Stimulated activated CD4-positive, alpha-beta T cell treated with anti-CD3 and anti-CD28 coated beads, TNF-alpha, amount 100 ng/mL, for 24 hours (primary cell): Measurements from ENCODE around the gene CTTNBP2.

Experiments used
- DNase-seq, 3 experiments: peaks; one replicate each; pipeline ENCODE4 v3.0.0-alpha.2; 2020; ENCODE audit warnings: low read depth in 3 of 3

CTTNBP2 gene

GRCh38 chr7:117873310-117874190, at the start of gene CTTNBP2:
Gene CTTNBP2 (minus strand): TSS chr7:117873441. CDS start chr7:117873415, 26 bp downstream.
- DNase-seq: no peak

GRCh38 chr7:117916309-117916708, 43.1 kb upstream of the CTTNBP2 start:
- DNase-seq: no peak

- DNase-seq: no peak
Measured at GRCh38 chr7:117912421-117912820, 39.2 kb upstream of the CTTNBP2 start.

GRCh38 chr7:117908031-117908795, 35.0 kb upstream of the CTTNBP2 start:
- DNase-seq: no peak

- no peak for DNase-seq
Measured at GRCh38 chr7:117907049-117907640, 33.9 kb upstream of the CTTNBP2 start.

GRCh38 chr7:117902314-117902889, 29.2 kb upstream of the CTTNBP2 start:
- no peak for DNase-seq

GRCh38 chr7:117901089-117901797, 28.0 kb upstream of the CTTNBP2 start:
- no peak for DNase-seq

- DNase-seq: no peak
Measured at GRCh38 chr7:117896339-117896738, 23.1 kb upstream of the CTTNBP2 start.

GRCh38 chr7:117895276-117895675, 22.0 kb upstream of the CTTNBP2 start:
- DNase-seq: no peak

GRCh38 chr7:117894037-117894436, 20.8 kb upstream of the CTTNBP2 start:
- DNase-seq: no peak

GRCh38 chr7:117892821-117893220, 19.6 kb upstream of the CTTNBP2 start:
- DNase-seq: no peak

- no peak for DNase-seq
Measured at GRCh38 chr7:117889611-117890010, 16.4 kb upstream of the CTTNBP2 start.

GRCh38 chr7:117888627-117889026, 15.4 kb upstream of the CTTNBP2 start:
- no peak for DNase-seq

GRCh38 chr7:117882594-117882993, 9.4 kb upstream of the CTTNBP2 start:
- no peak for DNase-seq

- DNase-seq: no peak
Measured at GRCh38 chr7:117876761-117877160, 3.5 kb upstream of the CTTNBP2 start.

GRCh38 chr7:117875566-117875965, 2.3 kb upstream of the CTTNBP2 start:
- DNase-seq: no peak

GRCh38 chr7:117874191-117874700, 1.0 kb upstream of the CTTNBP2 start:
- DNase-seq: no peak

GRCh38 chr7:117872561-117873309, 506 bp downstream of the CTTNBP2 start:
- DNase-seq: no peak

- DNase-seq: no peak
Measured at GRCh38 chr7:117871778-117872538, 1.3 kb downstream of the CTTNBP2 start.

- DNase-seq: no peak
Measured at GRCh38 chr7:117871401-117871777, 1.9 kb downstream of the CTTNBP2 start.
